Lower leg skin (tissue), 3 donors: ENCODE measurements around the gene EIF4G2.

Source experiments
- POLR2A ChIP-seq, 2 donors: fragments of 450-650 bp; IDR thresholded peaks; one replicate each; pipeline ENCODE4 v1.6.1; 2016 to 2017; ENCODE audit warnings: antibody characterized with exemption in 2 of 2, mild to moderate bottlenecking in 1 of 2, moderate library complexity in 1 of 2
- TF ChIP-seq, protein P1 (sequence below), 3 donors: fragments of 450-650 bp; IDR thresholded peaks; one replicate each; pipeline ENCODE4 v1.5.1; 2016; ENCODE audit warnings: antibody characterized with exemption in 3 of 3, mild to moderate bottlenecking in 3 of 3, moderate library complexity in 2 of 3

GRCh38 chr11:10800292-10800691 is 8.4 kb downstream of the EIF4G2 start:
- TF ChIP-seq, protein P1, sequence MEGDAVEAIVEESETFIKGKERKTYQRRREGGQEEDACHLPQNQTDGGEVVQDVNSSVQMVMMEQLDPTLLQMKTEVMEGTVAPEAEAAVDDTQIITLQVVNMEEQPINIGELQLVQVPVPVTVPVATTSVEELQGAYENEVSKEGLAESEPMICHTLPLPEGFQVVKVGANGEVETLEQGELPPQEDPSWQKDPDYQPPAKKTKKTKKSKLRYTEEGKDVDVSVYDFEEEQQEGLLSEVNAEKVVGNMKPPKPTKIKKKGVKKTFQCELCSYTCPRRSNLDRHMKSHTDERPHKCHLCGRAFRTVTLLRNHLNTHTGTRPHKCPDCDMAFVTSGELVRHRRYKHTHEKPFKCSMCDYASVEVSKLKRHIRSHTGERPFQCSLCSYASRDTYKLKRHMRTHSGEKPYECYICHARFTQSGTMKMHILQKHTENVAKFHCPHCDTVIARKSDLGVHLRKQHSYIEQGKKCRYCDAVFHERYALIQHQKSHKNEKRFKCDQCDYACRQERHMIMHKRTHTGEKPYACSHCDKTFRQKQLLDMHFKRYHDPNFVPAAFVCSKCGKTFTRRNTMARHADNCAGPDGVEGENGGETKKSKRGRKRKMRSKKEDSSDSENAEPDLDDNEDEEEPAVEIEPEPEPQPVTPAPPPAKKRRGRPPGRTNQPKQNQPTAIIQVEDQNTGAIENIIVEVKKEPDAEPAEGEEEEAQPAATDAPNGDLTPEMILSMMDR (IDR thresholded peaks at IDR 0.05): no peak
- TF ChIP-seq POLR2A (IDR thresholded peaks at IDR 0.05): no peak
